ENCODE data around the gene SMAD6.

DNA sequence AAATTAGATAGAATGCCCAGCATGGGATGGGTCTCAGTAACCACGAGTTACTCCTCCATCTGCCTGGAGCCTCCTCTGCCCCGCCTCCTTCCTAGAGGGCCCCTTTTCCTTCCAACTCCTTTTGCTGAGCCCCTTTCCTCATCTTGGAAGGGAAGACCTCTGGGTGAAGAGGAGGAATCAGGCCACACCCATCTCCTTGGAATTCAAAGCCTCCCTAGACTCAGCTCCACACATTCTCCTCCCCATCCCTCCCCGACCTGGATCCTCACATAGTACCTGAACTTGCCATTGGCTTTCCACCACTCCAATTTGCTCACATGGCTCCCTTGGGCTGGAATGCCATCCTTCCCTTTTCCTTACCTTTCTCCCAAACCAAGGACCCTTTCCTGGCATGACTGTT is 128.8 kb downstream of the SMAD6 start:
- no peak for TF ChIP-seq EZH2phosphoT487 (IDR thresholded peaks at IDR 0.05; ENCODE audit: borderline replicate concordance, low read depth)
- TF ChIP-seq, protein P1, sequence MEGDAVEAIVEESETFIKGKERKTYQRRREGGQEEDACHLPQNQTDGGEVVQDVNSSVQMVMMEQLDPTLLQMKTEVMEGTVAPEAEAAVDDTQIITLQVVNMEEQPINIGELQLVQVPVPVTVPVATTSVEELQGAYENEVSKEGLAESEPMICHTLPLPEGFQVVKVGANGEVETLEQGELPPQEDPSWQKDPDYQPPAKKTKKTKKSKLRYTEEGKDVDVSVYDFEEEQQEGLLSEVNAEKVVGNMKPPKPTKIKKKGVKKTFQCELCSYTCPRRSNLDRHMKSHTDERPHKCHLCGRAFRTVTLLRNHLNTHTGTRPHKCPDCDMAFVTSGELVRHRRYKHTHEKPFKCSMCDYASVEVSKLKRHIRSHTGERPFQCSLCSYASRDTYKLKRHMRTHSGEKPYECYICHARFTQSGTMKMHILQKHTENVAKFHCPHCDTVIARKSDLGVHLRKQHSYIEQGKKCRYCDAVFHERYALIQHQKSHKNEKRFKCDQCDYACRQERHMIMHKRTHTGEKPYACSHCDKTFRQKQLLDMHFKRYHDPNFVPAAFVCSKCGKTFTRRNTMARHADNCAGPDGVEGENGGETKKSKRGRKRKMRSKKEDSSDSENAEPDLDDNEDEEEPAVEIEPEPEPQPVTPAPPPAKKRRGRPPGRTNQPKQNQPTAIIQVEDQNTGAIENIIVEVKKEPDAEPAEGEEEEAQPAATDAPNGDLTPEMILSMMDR (IDR thresholded peaks at IDR 0.05) = no peak

All from SK-N-SH (cell line).